ENCODE data around the gene MADD.
"Not testable (repeated sequence)": the region's sequence is repeated elsewhere in the genome, so short reads cannot be mapped to it uniquely, and the experiment has no call there.

Gene MADD

DNA sequence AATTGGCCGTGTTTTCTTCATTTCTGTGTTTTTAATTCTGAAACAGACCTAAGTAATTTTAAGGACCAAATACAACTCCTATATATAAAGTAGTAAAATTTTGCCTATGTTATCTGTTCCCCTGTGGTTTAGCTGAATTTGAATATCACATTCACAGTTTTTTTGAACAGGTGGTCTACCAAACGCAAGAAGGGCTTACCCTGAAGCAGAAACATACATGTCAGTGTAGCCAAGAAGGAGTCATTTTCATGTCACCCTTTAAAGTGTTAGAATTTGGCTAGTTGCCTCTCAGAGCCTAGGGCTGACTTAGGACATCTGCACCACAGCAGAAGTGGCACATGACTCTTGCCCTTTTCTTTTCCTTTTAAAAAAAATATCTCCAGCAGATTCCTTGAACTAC lies 48.2 kb downstream of the MADD start:
- DNase-seq (ENCODE audit: low read depth), result no peak

DNA sequence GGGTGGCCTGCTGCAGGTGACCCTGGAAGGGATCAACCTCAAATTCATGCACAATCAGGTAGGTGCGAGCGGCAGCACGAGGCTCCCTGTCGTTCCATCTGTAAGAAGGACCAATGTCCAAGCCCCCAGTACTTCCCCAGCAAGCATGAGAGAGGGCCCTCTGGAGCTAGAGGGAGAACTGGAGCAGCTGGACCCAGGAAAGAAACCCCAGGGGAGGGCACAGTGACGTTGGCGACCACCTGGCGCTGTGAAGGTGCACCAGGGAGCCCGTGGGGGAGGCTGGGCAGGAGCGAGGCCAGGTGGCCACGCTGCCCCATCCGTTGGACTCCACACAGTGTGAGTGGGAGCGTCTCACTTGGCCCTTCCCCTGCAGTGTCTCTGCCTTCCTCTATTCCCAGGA lies 54.6 kb downstream of the MADD start:
- DNase-seq (ENCODE audit: low read depth), result no peak

DNA sequence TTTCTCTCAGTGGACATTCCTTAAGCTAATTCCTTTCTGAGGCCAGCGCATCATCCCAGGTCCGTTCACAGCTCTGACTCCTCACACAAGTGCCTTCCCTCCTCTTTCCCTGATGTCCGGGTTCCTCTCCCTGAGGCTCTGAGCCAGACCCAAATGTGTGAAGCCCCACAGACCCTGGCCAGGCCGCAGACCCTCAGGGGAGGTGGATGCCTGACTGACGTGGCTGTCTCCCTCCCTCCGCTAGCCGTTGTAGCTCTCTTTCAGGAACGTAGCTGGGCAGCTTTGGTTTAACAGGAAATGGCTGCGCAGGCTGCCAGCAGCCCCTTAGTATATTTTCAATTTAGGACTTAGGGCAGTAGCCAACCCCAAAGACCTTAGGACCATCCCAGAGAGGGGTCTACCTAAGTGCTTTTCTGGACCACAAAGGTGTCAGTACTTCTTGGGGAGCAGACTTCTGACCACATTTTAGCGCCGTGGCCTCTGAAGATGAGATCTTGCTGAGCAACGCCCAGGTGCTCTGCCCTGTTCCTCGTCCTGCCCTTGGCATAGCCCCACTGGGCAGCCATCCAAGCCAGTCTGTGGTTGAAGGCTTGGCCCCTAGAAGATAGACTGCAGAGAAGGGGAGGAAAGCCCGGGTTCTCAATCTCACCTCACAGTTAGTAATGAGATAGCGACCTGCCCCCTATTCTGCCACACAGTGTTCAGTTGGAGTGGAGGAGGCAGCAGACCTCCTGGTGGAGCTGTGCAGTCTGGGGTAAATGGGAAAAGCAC lies 55.5 kb downstream of the MADD start:
- DNase-seq (ENCODE audit: low read depth), result no peak

DNA sequence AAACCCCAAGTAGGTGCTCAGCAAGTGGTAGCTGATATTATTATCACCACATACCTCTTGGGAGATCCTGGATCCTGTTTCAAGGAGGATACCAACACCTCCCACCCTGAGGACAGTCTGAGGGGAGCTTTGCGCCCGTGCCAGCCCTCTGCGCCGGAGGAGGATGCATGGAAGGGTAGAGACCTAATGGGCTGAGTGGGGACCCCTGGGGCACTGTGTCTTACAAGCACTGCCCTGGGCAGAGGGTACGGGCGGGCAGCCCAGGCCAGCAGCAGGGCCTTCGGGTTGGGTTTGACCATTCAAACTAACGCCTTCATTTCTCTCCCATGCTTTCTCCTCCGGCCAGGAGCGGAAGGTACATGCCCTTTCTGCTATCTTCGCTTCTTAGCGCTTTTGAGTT lies 56.3 kb downstream of the MADD start:
- DNase-seq (ENCODE audit: low read depth), result no peak

DNA sequence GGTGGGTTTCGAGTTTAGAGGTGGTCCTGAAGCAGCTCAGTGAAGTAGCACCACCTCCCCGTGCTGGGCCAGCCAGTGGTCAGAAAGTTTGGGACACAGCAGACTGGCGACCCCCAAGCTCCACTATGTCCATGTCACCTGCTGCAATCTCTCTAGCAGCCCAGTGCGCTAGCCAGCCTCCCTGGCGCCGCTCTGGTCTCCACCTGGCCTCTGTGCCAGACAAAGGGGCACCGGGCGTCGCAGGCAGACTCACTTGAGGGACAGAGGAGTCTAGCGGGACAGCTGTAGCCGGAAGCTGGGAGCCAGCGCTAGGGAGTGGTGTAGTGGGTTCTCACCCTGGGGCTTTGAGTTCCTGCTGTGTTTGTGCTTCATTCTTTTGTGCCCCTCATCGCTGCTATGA lies 57.1 kb downstream of the MADD start:
- DNase-seq (ENCODE audit: low read depth), result no peak

DNA sequence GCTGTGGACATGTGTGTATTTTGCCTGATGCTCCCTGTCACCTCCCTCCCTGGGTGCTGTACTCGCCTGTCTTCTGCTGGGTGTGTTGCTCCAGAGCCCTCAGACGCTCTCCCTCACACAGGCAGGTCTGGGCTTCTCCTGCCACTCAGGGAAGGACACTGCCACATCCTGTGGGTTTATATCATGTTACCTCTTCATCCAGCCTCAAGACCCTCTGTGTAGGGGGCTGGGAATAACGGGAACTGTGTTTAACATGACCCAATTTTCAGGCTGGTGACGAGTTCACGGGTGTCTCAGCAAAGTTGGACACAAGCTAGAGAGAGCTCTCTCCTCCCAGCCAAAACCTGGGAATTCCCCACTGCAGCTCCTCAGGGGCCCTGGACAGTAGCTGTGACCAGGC lies 58.0 kb downstream of the MADD start:
- no peak for DNase-seq (ENCODE audit: low read depth)

DNA sequence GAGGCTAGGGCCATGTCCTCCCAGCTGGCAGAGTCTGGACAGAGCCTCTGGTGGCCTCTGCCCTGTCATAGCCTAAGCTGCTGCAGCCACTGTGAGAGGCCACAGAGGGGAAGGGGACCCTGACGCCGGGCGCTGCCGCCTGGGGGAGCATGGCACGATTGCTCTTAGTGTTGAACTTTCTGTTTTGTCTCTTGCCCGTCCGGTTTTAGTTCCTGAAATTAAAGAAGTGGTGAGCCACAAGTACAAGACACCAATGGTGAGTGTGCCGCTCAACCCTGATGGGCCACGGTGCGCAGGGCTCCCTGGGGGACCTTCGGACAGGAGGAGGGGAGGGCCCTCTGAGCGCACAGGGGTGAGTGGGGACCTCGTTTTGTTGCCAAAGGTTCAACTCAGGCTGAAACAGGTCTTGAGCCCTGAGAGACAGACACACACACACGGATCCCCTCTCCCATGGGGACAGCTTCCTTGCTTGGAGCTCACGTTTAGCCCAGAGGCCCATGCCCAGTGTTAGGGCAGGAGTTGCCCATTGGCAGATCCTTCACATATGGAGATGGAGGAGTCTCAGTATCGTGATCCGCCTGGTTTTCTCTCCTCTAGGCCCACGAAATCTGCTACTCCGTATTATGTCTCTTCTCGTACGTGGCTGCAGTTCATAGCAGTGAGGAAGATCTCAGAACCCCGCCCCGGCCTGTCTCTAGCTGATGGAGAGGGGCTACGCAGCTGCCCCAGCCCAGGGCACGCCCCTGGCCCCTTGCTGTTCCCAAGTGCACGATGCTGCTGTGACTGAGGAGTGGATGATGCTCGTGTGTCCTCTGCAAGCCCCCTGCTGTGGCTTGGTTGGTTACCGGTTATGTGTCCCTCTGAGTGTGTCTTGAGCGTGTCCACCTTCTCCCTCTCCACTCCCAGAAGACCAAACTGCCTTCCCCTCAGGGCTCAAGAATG lies 58.8 kb downstream of the MADD start:
- no peak for DNase-seq (ENCODE audit: low read depth)

DNA sequence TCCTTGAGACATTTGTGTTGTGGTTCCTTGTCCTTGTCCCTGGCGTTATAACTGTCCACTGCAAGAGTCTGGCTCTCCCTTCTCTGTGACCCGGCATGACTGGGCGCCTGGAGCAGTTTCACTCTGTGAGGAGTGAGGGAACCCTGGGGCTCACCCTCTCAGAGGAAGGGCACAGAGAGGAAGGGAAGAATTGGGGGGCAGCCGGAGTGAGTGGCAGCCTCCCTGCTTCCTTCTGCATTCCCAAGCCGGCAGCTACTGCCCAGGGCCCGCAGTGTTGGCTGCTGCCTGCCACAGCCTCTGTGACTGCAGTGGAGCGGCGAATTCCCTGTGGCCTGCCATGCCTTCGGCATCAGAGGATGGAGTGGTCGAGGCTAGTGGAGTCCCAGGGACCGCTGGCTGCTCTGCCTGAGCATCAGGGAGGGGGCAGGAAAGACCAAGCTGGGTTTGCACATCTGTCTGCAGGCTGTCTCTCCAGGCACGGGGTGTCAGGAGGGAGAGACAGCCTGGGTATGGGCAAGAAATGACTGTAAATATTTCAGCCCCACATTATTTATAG lies 59.6 kb downstream of the MADD start:
- DNase-seq (ENCODE audit: low read depth), result no peak

DNA sequence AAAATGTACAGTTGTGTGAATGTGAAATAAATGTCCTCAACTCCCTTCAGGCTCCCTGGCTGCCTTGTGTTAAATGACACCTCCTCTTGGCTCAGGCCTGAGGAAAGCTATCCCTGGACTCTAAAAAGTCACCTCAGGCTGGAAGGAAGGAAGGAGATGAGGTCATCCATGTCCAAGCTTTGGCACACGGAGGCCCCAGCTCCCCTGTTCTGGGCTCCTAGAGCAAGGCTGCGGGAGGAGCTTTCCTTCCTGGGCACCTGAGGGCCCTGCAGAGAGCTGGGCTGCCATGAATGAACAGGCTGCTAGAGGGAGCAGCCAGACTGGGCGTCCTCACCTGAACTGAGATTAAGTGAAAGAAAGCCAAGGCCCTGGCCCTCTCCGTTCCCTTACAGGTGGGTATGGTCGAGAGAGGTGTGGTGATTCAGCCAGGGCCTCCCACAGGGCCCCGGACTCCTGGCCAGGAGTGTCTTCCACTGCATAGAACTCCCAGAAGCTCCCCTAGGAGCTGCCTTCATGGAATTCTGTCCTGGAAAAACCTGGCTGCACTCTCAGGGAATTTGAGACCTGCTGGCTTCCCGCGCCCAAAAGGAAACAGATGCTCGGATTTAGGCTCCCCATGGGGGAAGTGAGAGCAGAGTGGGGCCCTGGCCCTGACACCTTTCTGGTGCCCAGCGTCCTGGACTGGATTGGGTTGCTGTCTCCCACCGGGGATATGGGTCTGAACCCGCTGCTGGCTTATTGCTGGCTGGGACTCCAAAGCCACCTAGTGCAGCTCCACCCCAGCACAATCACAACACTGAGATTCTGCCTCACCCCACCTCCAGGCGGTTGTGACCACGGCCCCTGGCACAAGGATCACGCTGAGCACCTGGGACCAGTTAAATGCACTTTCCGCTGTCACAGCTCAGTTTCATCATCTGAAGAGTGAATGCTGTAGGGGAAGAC lies 60.3 kb downstream of the MADD start:
- DNase-seq (ENCODE audit: low read depth), result no peak

DNA sequence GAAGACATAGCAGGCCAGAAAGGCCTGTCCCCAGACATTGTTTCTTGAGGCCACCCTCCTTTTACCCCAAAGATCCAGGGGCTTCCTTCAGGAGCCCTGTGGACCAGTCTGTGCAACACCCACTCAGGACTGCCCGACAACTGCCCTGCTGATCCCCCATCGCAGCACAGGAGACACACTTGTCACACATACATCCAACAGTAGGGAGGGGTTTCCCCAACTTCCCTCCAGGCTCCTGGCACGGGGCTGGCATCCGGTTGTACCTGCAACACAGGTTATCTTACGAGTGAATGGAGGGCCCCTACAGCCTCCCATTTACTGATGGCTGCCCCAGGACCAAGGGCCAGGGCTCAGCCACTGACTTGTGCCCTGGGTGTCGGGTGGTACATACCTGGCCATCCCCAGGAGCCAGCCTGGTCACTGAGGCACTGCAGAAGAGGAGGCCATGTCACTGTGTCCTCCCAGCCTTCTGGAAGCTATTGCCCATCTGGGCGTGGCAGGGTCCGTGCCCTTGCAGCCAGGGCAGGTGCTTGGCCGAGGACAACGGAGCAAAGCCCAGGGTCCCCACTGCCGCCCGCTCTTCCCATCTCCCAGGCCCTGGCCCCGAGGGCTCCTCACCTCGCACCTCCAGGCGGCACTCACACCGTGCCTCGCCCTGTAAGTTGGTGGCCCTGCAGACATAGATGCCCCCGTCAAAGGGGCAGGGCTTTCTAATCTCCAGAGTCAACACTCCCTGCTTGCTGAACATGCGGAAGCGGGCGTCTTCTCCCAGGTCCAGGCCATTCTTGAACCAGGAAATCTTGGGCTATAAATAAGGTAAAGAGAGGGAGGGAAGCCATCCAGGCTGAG lies 61.7 kb downstream of the MADD start:
- DNase-seq (ENCODE audit: low read depth), result no peak

DNA sequence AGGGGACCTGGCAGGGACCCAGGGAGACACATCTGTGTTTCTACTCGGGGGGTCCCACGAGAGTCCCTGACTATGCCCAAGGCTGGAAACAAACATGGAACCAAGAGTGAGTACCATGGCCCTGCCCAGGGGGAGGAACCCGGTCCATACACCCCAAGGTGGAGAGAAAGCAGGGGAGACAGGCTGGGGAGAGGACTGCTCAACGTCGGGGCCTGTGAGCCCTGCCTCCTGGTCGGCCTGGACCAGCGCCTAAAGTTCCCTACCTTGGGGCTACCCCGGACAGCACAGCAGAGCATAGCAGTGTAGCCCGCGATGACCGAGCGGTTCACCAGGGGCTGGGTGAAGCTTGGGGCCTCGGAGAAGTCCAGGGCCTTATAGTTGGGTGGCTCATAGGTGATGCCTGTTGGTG lies 62.4 kb downstream of the MADD start:
- no peak for DNase-seq (ENCODE audit: low read depth)

DNA sequence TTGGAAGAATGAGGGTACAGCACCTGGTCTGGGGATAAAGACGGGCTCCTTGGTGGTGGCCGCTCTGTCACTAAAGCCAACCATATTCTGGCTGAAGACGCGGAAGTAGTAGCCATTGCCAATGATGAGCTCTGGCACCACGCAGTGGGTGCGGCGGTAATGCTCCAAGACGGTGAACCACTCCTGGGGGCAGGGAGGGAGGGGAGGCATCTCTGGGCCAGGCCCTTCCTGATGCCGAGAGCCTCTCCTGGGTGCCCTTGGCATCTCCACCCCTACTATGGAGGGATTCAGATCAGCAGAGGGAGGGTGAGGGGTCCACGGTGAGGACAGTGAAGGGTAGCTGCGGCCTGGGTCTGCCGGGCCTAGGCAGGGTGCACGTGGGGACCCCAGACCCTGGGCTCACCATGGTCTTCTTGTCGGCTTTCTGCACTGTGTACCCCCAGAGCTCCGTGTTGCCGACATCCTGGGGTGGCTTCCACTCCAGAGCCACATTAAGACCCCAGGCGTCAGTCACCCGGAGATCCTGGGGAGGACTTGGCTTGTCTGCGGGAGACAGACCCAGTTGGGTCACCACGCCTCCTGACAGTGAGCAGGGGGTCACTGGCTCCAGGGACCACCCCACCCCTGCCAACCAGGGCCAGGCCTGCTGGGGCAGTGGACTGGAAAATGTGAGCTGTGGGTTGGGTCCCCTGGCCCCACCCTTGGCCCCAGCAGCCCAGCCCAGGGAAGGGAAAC lies 63.0 kb downstream of the MADD start:
- no peak for DNase-seq (ENCODE audit: low read depth)

DNA sequence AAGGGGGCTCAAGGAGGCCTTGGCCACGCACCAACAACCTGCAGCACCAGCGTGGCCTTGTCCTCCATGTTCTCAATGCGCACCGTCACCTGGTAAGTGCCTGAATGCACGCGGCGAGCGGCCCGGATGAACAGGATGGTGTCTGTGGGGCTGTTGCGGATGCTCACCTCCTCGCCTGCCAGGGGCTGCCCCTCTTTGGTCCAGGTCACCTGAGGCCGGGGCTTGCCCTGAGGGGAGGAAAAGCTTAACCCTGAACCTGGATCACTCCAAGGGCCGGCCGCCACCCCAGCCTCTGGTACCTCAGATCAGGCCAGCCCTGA lies 63.6 kb downstream of the MADD start:
- no peak for DNase-seq (ENCODE audit: low read depth)

DNA sequence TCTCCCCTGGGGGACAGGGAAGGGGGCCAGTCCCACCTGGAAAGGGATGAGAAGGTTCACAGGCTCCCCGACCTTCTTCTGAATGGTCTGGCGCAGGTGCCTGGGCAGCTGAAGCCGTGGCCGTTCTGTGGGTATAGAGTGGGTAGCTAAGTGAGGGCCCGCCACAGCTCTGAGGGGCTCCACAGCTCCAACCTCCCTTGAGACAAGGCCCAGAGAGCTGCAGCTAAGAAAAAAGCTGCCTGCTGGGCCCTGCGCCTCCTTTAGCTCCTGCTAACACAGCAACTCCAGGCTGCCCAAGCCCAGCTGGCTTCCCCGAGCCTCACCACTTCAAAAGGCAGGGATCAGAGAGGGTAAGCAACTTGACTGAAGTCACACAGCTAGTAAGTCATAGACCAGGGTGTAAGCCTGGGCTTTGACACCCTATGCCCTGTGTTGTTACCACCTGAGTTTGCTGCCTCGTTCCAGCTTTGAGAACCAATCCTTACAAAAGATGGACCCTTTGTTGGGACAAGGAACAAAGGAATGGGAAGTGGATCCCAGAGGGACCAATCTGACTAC lies 64.0 kb downstream of the MADD start:
- DNase-seq (ENCODE audit: low read depth), result no peak

DNA sequence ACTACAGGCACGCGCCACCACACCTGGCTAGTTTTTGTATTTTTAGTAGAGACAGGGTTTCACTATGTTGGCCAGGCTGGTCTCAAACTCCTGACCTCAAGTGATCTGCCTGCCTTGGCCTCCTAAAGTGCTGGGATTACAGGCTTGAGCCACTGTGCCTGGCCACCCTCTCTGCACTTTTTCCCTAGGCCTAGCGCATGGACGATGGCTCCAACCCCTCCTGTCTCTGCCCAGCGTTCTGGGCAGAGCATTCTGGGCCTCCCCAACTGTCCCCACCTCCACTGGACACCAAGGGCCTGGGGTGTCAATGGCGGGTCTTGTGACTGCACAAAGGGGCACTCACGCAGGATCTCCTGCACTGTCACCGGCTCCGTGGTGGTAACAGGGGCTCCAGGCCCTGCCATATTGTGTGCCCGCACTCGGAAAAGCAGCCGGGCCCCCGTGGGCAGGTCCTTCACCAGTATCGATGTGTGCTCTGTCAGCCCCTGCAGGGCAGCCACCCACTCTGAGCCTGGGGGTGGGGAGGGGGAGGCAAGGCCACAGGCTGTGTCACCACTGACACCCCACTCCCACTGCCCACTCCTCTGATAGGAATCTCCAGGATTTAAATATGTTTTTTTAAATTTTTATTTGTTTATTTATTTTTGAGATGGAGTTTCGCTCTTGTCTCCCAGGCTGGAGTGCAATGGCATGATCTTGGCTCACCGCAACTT lies 64.9 kb downstream of the MADD start:
- not testable (repeated sequence) for DNase-seq (ENCODE audit: low read depth)

DNA sequence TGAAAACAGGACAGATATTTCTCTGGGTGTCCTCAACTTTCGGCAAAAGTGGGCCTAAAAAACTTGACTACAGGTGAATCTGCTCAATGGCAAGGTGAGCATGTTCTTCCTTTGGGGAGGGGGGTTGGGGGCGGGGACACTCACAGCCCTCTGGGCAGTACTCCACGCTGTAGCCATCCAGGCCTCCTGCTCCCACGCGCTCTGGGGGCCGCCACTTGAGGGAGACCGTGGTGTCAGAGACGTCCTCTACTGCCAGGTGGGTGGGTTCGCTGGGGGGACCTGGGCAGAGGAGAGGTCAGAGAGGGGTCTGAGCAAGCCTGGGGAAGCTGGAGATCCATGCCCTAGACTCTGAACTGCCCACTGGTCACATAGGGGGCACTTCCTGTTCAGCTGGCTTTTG lies 65.8 kb downstream of the MADD start:
- DNase-seq (ENCODE audit: low read depth), result no peak

DNA sequence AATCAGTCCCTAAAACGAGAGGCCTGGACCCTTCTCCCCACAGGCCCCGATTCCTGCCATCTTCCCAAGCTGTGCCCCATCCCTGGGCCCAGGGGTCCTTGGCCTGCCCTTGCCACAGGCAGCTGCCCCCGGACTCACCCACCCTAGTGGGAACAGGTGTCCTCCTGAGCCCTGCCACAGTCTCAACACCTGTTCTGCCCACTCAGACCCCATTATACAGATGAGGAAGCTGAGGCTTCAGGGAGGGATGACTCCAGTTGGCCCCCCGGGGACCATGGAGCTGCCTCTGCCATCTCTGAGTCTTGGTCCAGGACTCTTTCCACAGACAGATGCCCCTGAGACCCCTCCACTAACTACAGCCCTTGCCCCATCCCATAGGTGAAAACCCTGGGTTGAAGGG lies 66.7 kb downstream of the MADD start:
- DNase-seq (ENCODE audit: low read depth), result no peak

DNA sequence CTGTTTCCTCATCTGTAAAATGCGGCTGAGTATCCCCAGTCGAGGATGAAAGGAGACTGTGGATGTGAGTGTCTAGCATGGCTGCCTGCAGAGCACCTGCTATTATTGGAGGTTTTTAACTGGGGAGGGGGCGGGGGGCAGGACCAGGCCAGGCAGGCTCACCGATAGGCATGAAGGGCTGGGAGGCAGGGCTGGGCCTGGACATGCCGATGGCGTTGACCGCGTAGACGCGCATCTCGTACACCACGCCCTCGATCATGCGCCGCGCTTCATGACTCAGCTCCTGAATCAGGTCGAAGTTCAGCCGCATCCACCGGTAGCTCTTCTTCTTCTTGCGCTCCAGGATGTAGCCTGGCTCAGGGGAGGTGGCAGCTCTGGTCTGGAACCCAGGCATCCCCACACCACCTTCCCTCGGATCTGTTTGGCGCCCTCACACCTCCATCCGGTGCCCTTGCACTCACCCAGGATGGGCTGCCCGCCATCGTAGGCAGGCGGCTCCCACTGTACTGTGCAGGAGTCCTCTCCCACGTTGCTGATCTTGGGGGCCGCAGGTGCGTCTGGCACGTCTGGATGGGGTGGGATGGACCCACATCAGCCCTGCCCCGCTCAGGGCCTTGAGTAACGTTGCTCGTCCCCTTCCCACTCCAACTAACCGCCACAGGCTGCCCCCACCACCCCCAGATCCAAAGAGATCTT lies 67.4 kb downstream of the MADD start:
- DNase-seq (ENCODE audit: low read depth), result no peak
